Measurements from ENCODE around the gene MAP3K7CL. TPM values are rescaled to one million over a fixed set of nuclear protein-coding genes. Genes with fewer than 3 reads are reported as not detected.

The MAP3K7CL gene
- polyA plus RNA-seq, 1 donor, result 9.6 TPM

- DNase-seq, result no peak
These were observed 65.7 kb downstream of the MAP3K7CL start for GRCh38 chr21:29195981-29196669.

GRCh38 chr21:29196670-29197191 lies 66.3 kb downstream of the MAP3K7CL start:
- no peak for DNase-seq

DNA sequence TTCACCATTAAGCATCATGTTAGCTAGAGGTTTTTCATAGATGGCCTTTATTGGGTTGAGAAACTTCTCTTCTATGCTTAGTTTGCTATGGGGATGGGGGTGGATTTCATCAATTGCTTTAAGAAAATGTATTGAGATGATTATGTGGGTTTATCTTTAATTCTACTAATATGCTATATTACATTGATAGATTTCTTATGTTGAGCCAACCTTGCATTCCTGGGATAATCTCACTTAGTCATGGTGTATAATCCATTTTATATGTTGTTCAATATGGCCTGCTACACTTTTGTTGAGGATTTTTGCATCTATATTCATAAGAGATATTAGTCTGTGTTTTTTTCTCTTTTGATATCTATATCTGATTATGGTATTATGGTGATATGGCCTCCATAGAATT lies 70.7 kb downstream of the MAP3K7CL start:
- no peak for DNase-seq

DNA sequence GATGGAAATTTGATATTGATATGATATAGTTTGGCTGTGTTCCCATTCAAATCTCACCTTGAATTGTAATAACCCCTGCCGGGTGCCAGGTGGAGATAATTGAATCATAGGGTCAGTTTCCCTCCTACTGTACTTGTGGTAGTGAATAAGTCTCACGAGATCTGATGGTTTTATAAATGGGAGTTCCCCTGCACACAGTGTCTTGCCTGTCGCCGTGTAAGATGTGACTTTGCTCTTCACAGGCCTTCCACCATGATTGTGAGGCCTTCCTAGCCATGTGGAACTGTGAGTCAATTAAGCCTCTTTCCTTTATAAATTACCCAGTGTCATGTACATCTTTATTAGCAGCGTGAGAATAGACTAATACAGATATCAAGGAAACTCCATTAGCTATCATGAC lies 74.6 kb downstream of the MAP3K7CL start:
- DNase-seq, result no peak

DNA sequence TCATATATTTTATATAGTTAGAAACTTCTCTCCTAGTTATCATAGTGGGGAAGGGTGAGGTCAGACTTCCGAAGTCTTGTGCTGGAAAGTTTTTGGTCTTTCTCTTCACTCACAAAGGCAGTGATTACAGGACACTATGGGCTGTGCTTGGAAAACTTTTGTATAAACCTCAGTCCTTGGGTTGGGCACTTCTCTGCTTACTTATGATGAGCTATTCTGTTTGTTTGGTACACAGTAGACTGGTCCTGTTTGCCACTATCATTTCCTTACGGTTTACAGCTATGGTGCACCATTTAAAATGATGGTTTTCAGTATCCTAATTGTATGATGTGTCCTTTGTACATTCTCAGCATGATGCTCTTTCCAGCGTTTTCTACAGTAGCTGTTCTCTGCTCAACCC lies 75.5 kb downstream of the MAP3K7CL start:
- DNase-seq, result no peak

GRCh38 chr21:29206445-29206844 lies 76.0 kb downstream of the MAP3K7CL start:
- no peak for DNase-seq

DNA sequence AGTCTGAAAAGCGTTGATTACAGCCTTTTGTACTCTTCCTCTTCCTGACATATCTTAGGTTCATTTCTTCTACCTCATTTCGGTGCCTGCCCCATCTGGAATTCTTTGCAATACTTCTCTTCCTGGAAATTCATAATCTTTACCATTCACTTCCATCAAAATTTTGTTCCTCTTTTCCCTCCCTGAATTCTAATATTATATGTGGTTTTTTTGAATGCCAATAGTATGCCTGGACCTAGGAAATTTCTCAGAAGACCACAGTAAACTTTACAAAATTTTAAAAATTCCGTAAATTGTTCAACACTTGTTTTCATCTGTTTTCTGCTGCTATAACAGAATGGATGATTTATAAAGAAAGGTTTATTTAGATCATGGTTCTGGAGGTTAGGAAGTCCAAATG lies 76.8 kb downstream of the MAP3K7CL start:
- no peak for DNase-seq

- DNase-seq, result no peak
These were observed 77.7 kb downstream of the MAP3K7CL start for GRCh38 chr21:29208044-29208681.

- no peak for DNase-seq
These were observed 78.2 kb downstream of the MAP3K7CL start for GRCh38 chr21:29208682-29209059.

DNA sequence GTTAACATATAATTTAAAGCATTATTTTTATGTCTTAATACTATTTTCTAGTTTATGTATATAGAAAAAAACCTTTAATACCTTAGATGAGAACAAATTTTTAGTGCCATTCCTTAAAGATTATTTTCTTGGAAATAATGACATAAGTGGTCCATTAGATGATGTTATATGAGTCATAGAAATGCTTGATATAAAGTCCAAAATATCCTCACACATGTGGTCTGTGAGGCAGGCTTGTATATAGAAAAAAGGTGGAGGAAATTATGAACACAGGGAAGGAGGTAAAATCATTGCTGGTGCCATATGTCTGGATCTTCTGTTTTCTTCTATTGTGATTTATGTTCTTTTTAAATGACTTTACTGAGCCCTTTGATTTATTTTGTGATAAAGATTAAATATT lies 79.3 kb downstream of the MAP3K7CL start:
- no peak for DNase-seq

- no peak for DNase-seq
These were observed 80.8 kb downstream of the MAP3K7CL start for GRCh38 chr21:29211205-29211604.

DNA sequence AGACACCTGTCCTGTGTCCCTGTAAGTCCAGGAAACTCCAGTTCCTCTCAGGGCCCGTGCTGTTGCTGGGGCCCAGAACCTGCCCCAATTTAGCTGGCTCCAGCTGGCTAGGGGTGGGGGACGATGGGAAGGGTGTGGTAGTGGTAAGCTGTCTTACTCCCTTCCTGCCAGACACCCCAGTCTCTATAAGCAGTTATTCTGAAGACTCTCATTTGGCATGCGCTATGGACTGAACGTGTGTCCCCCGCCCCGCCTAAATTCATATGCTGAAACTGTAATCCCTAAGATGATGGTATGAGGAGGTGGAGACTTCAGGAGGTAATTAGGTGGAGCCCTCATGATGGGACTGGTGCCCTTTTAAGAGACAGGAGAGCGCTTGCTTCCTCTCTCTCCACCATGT lies 82.0 kb downstream of the MAP3K7CL start:
- no peak for DNase-seq

DNA sequence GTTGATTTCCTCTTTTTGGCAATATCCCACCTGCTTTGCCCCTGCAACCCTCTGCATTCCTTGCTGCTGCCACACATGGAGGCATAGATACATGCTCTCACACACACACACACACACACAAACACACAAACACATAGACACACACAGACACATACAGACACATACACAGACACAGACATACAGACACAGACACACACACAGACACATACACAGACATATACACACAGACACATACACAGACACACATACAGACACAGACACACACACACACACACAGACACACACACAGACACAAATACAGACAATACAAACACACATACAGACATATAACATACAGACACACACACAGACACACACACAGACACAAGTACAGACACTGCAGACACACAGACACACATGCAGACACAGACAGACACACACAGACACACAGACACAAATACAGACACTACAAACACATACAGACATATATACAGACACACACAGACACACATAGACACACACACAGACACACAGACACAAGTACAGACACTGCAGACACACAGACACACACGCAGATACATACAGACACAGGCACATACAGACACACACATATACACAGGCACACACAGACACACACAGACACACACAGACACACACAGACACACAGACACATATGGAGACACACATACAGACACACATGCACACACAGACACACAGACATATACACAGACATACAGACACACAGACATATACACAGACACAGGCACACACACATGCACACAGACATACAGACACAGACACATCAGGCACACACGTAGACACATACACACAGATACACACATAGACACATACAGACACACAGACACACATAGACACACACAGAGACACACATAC lies 83.3 kb downstream of the MAP3K7CL start:
- no peak for DNase-seq

DNA sequence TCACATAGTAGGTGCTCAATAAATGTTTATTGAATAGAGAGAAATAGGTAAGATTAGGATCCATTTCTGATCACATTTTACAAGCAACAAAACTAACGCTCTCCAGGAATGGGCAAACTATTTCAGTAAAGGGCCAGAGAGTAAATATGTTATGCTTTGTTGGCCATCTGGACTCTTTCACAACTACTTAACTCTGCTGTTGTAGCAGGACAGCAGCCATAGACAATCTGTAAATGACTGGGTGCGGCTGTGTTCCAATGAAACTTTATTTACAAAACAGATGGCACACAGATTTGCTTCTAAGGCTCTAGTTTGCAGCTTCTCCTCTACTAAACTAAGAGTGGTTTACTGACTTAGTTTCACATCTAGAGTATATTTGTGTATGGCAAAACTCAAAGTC lies 85.3 kb downstream of the MAP3K7CL start:
- DNase-seq, result no peak

DNA sequence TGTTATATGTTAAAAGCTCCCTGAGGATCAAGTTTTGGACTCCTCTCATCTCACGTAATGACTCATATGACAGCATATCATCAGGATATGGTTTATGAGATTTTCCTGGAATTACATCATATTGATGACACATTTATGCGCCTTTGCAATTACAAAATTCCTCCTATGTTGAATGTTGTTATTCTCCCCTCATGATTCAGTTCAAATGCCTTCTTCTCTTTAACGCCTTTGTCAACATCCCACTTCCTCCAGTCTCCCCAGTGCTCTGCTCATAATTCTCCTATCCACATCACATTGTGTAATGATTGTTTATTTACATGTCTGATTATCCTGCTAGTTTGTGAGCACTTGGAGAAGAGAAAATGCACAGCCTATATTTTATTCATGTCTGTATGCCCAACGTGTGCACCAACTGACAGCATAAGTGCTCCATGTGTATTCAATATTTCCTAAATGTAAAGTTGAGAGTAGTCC lies 87.4 kb downstream of the MAP3K7CL start:
- DNase-seq, result no peak

DNA sequence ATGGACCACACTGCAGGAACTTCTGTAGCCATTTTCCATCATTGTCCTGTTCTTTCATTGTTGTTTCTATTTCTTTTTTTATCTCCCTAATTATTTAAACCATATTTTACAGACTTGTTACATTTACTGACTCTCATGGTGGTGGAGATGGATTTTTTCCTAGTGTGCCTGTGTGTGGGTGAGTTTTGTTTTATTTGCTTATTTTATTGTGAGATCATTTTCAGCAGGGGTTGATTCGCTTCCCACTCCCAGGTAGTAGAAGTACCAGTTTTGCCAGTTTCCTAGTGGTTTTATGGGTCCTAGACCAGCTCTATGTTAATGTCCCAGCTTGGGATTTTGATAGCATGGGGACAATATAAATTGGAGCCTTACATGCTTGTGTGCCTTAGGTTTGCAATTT lies 88.3 kb downstream of the MAP3K7CL start:
- peak; percentile 28 for DNase-seq

GRCh38 chr21:29219165-29219770 lies 88.8 kb downstream of the MAP3K7CL start:
- no peak for DNase-seq

GRCh38 chr21:29221253-29221744 lies 90.9 kb downstream of the MAP3K7CL start:
- no peak for DNase-seq

DNA sequence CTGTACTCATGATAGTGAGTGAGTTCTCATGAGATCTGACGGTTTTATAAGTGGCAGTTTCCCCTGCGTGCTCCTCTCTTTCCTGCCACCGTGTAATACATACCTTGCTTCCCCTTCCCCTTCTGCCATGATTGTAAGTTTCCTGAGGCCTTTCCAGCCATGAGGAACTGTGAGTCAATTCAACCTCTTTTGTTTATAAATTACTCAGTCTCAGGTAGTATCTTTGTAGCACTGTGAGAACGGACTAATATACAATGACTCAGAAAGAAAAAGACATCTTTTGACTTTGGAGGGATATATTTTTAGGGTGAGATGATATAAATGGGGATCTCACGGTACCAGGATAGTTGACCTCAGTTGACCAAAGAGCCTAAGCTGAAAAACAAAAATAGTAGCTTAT lies 93.6 kb downstream of the MAP3K7CL start:
- no peak for DNase-seq
